B cell (primary cell): ENCODE results near the gene PSRC1. TPM values are rescaled to one million over a fixed set of nuclear protein-coding genes. Genes with fewer than 3 reads are reported as not detected.

Experiments
- ATAC-seq: fragments of 200-7000 bp; cut with Tn5 transposase; one replicate; pipeline ENCODE4 v1.10.0; 2021; ENCODE audit warnings: low read depth, mild to moderate bottlenecking, moderate number of reproducible peaks, moderate library complexity
- CTCF ChIA-PET: fragments of 350-600 bp; sonication (Branson Sonifier 250); formaldehyde crosslinking; loops from one replicate; lab custom pipeline; 2021; ENCODE audit warnings: antibody characterized with exemption, inconsistent platforms; lab: Charles Lee
- POLR2A ChIA-PET: fragments of 350-600 bp; sonication (Branson Sonifier 250); formaldehyde crosslinking; loops from one replicate; lab custom pipeline; 2021; ENCODE audit warnings: antibody characterized with exemption; lab: Charles Lee
- DNase-seq: peaks from one replicate; pipeline ENCODE4 v3.0.0; 2013
- H2AFZ ChIP-seq: 2 replicates; pipeline ENCODE4 v1.6.1; 2012; ENCODE audit warnings: mild to moderate bottlenecking, low read depth, low read length; ENCODE audit not compliant: insufficient read depth, poor library complexity, severe bottlenecking
- H3K27ac ChIP-seq, 2 donors: 1 replicate in 1 of 2; 2 replicates in 1 of 2; pipeline ENCODE4 v1.5.1; 2012 to 2013; ENCODE audit warnings: low read length in 2 of 2, mild to moderate bottlenecking in 2 of 2, moderate library complexity in 1 of 2
- H3K27me3 ChIP-seq, 4 experiments: fragments of 200-600 bp in 1 of 4; sonication (generic) in 1 of 4; replicated peaks in 1 of 4; 1 replicate in 2 of 4; 2 replicates in 2 of 4; pipeline versions ENCODE4 v1.6.1 to v1.7.0; 2013 to 2016; ENCODE audit warnings: low read length in 3 of 4, mild to moderate bottlenecking in 2 of 4, mixed read lengths in 1 of 4, moderate library complexity in 1 of 4; ENCODE audit not compliant: insufficient read depth in 4 of 4, control insufficient read depth in 3 of 4; ENCODE audit errors: control extremely low read depth in 1 of 4
- H3K36me3 ChIP-seq, 2 experiments: replicated peaks in 1 of 2; 1 replicate in 1 of 2; 2 replicates in 1 of 2; pipeline versions ENCODE4 v1.6.1 to v1.7.1; 2013; ENCODE audit warnings: low read length in 1 of 2; ENCODE audit not compliant: insufficient read depth in 2 of 2, control insufficient read depth in 1 of 2; ENCODE audit errors: control extremely low read depth in 1 of 2, extremely low read depth in 1 of 2
- H3K4me1 ChIP-seq, 2 donors: fragments of 200-600 bp in 1 of 2; sonication (generic) in 1 of 2; 1 replicate in 1 of 2; 2 replicates in 1 of 2; pipeline versions ENCODE4 v1.5.1 to v1.6.1; 2013 to 2017; ENCODE audit warnings: low read length in 2 of 2; ENCODE audit not compliant: control insufficient read depth in 2 of 2, insufficient read depth in 2 of 2
- H3K4me2 ChIP-seq: replicated peaks from 2 replicates; pipeline ENCODE3; 2012; ENCODE audit warnings: mild to moderate bottlenecking, low read depth, low read length; ENCODE audit not compliant: poor library complexity, severe bottlenecking
- H3K4me3 ChIP-seq, 5 experiments: fragments of 200-600 bp in 1 of 5; sonication (generic) in 1 of 5; 1 replicate in 3 of 5; 2 replicates in 2 of 5; pipeline versions ENCODE4 v1.5.1 to v1.7.0; 2011 to 2016; ENCODE audit warnings: low read length in 4 of 5, mild to moderate bottlenecking in 4 of 5, low read depth in 2 of 5, control low read depth in 1 of 5, moderate library complexity in 1 of 5; ENCODE audit not compliant: insufficient read depth in 1 of 5; ENCODE audit errors: control extremely low read depth in 1 of 5, extremely low read depth in 1 of 5
- H3K79me2 ChIP-seq: fragments of 200-600 bp; sonication (generic); one replicate; pipeline ENCODE4 v1.6.0; 2016; ENCODE audit warnings: low read length; ENCODE audit not compliant: control insufficient read depth, insufficient read depth
- H3K9ac ChIP-seq: fragments of 200-600 bp; sonication (generic); 2 replicates; pipeline ENCODE4 v1.6.1; 2017; ENCODE audit warnings: mild to moderate bottlenecking, low read length, moderate library complexity
- H3K9me3 ChIP-seq, 3 donors: one replicate each; pipeline versions ENCODE4 v1.6.1 to v1.7.1; 2013; ENCODE audit warnings: low read length in 2 of 3; ENCODE audit not compliant: control insufficient read depth in 2 of 3, insufficient read depth in 1 of 3; ENCODE audit errors: control extremely low read depth in 1 of 3
- H4K20me1 ChIP-seq: 2 replicates; pipeline ENCODE4 v1.6.0; 2012; ENCODE audit warnings: mild to moderate bottlenecking, low read length; ENCODE audit not compliant: insufficient read depth, control insufficient read depth, poor library complexity, severe bottlenecking
- H3K27ac Mint-ChIP-seq: one replicate; pipeline ENCODE4 v1.8.0; 2021; ENCODE audit warnings: mixed read lengths
- H3K27me3 Mint-ChIP-seq: one replicate; pipeline ENCODE4 v1.8.0; 2021; ENCODE audit warnings: mixed read lengths
- H3K4me1 Mint-ChIP-seq: one replicate; pipeline ENCODE4 v1.8.0; 2021; ENCODE audit warnings: mixed read lengths
- H3K4me3 Mint-ChIP-seq: one replicate; pipeline ENCODE4 v1.8.0; 2021; ENCODE audit warnings: mixed read lengths
- H3K9me3 Mint-ChIP-seq: one replicate; pipeline ENCODE4 v1.8.0; 2022; ENCODE audit warnings: mixed read lengths; ENCODE audit not compliant: insufficient read depth
- CTCF ChIP-seq: fragments of 200-600 bp; IDR thresholded peaks from one replicate; pipeline ENCODE4 v1.8.0; 2022; ENCODE audit warnings: antibody characterized with exemption, mild to moderate bottlenecking
- EZH2 ChIP-seq: IDR thresholded peaks from 2 replicates; pipeline ENCODE4 v1.6.1; 2012; ENCODE audit warnings: borderline replicate concordance, low read depth, mild to moderate bottlenecking, moderate library complexity, low read length; ENCODE audit not compliant: insufficient read depth, poor library complexity, severe bottlenecking
- WGBS: methylation state at CpG from one replicate; pipeline ENCODE4 v1.1.5; 2013; ENCODE audit warnings: missing lambda C conversion rate; ENCODE audit not compliant: insufficient coverage; 5-methylcytosine and 5-hydroxymethylcytosine counted together
- intact Hi-C: fragments of 100-400 bp; cut with micrococcal nuclease; formaldehyde crosslinking; loops from one replicate; pipeline ENCODE4 v1.10.0; 2022
- polyA plus RNA-seq: library from polyadenylated mRNA; depleted of rRNA; stranded (reverse); fragments of >200 nt; gene quantifications from 2 replicates; pipeline ENCODE4 v1.2.3, GENCODE V29; 2012
- total RNA-seq, 2 donors: library from RNA; stranded (reverse); fragments of 120-200 nt in 1 of 2; gene quantifications; 1 replicate in 1 of 2; 2 replicates in 1 of 2; pipeline versions ENCODE4 v1.2.3 to v1.2.4, GENCODE V29; 2013 to 2022

PSRC1 gene
- total and polyA plus RNA-seq, 2 donors (not counting 1 experiment from before 2014, with no cell fraction given): 0.25 TPM; not detected in 1

GRCh38 chr1:109319114-109319513 lies 36.2 kb upstream of the PSRC1 start:
- CTCF ChIA-PET: no interaction called here
- Histone ChIP-seq H3K9me3 (no peaks in the 10 kb centered on the region), H4K20me1 (no peaks in the 10 kb centered on the region), H3K36me3 (no peaks in the 10 kb centered on the region), H3K4me1 (no peaks in the 10 kb centered on the region), H3K4me3 (no peak overlapping the region), H3K27me3 (peaks cover 0 to 5% (median 0%) of the 10 kb centered on the region in 4 experiments), H2AFZ (no peak overlapping the region), H3K9ac (no peak overlapping the region), H3K4me2 (no peak overlapping the region), H3K27ac (no peak overlapping the region), H3K79me2 (no peaks in the 10 kb centered on the region)
- no peaks in the 10 kb centered on the region for H3K4me1 Mint-ChIP-seq
- ATAC-seq (no peak), DNase-seq (no peak)
- 95% methylated on average over 3 of the region's 3 CpGs for WGBS
- TF ChIP-seq CTCF (no peak), EZH2 (no peak)
- H3K9me3 Mint-ChIP-seq: no peaks in the 10 kb centered on the region
- POLR2A ChIA-PET: no interaction called here
- no peak overlapping the region for H3K4me3 Mint-ChIP-seq
- intact Hi-C loops: no loop called here
- H3K27ac Mint-ChIP-seq: no peak overlapping the region
- H3K27me3 Mint-ChIP-seq: peaks cover 9% of the 10 kb centered on the region

GRCh38 chr1:109316506-109316905 lies 33.6 kb upstream of the PSRC1 start:
- CTCF ChIA-PET: interaction anchor here (0.6 to 1.2 kb wide), 2 partner anchors 9 to 329 kb away, joined by 3 to 6 read pairs; partner anchors contain the start of gene MYBPHL
- no CpG with 5 or more reads among the region's 1 CpG for WGBS

More at GRCh38 chr1:109316506-109316905, 33.6 kb upstream of the PSRC1 start:
- Mint-ChIP-seq H3K9me3 (no peaks in the 10 kb centered on the region), H3K4me3 (no peak overlapping the region), H3K27ac (no peak overlapping the region), H3K27me3 (peaks cover 9% of the 10 kb centered on the region), H3K4me1 (no peaks in the 10 kb centered on the region)
- Histone ChIP-seq H3K27me3 (no peaks in the 10 kb centered on the region), H3K36me3 (no peaks in the 10 kb centered on the region), H3K79me2 (no peaks in the 10 kb centered on the region), H3K4me1 (no peaks in the 10 kb centered on the region), H3K9ac (no peak overlapping the region), H3K27ac (no peak overlapping the region), H4K20me1 (no peaks in the 10 kb centered on the region), H3K4me3 (no peak overlapping the region), H3K9me3 (no peaks in the 10 kb centered on the region), H2AFZ (no peak overlapping the region), H3K4me2 (no peak overlapping the region)
- no peak for TF ChIP-seq EZH2
- no peak for TF ChIP-seq CTCF
- intact Hi-C loops: no loop called here
- ATAC-seq (no peak), DNase-seq (no peak)
- POLR2A ChIA-PET: no interaction called here
